ENCODE results near the gene NUDT3. TPM values are rescaled to one million over a fixed set of nuclear protein-coding genes. Genes with fewer than 3 reads are reported as not detected.
"Not testable (repeated sequence)": the region's sequence is repeated elsewhere in the genome, so short reads cannot be mapped to it uniquely, and the experiment has no call there.

The NUDT3 gene
- polyA plus RNA-seq, 3 donors: 9.3 to 33.3 (median 10.9) TPM

DNA sequence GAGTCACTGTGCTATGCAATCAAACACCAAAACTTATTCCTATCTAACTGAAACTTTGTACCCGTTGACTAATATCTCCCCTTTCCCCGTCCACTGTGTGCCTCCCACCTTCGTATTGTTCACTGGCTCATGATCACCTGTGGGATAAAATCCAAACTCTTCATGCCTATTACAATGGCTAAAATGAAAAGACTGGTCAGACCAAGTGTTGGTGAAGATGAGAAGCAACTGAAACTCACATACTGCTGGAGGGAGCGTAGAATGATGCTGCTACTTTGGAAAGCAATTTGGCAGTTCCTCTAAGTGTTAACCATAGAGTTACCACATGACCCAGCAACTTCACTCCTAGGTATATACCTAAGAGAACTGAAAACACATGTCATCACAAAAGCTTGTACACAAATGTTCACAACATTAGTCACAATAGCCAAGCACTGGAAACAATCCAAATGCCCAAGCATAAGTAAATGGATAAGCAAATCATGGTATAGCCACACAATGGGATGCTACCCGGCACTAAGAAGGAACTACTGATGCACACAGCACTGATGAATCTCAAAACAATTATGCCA, 20.3 kb upstream of the NUDT3 start:
- intact Hi-C loops (cut with micrococcal nuclease): loop anchor here in 1 of 2 donors (5.0 to 10.0 kb wide), 2 partner anchors 215 to 248 kb away; no protein-coding TSS in a partner anchor
- Mint-ChIP-seq H3K27ac (peak overlapping the region in 3 of 7 donors; percentile 0 to 27 (median 3)), H3K4me3 (no peak overlapping the region), H3K27me3 (ENCODE audit: low read depth in 3 of 3) (no peaks in the 10 kb centered on the region), H3K9me3 (peaks cover 0 to 2% (median 0%) of the 10 kb centered on the region in 7 donors), H3K4me1 (peaks cover 7% of the 10 kb centered on the region), H3K36me3 (peaks cover 36 to 37% of the 10 kb centered on the region in 2 donors)
- H3K9ac ChIP-seq (ENCODE audit: insufficient read depth, low read length, poor library complexity, severe bottlenecking): no peak overlapping the region
- H3K4me1 ChIP-seq (ENCODE audit: control insufficient read depth in 1 of 2, insufficient read depth in 2 of 2, low read length in 2 of 2): peaks cover 0 to 4% of the 10 kb centered on the region in 2 donors
- H4K20me1 ChIP-seq (ENCODE audit: insufficient read depth, low read length): peaks cover 21% of the 10 kb centered on the region
- H3K27ac ChIP-seq (ENCODE audit: low read depth in 1 of 2, low read length in 2 of 2): no peak overlapping the region
- DNase-seq: no peak
- no peak for TF ChIP-seq CTCF (IDR thresholded peaks at IDR 0.05)
- 95% methylated on average over 3 of the region's 5 CpGs for WGBS (ENCODE audit: insufficient coverage)
- no peaks in the 10 kb centered on the region for H3K79me2 ChIP-seq (ENCODE audit: insufficient read depth, low read length)
- H2AFZ ChIP-seq (ENCODE audit: insufficient read depth, low read depth, low read length, poor library complexity, severe bottlenecking): no peak overlapping the region
- H3K27me3 ChIP-seq (ENCODE audit: control insufficient read depth in 2 of 2, insufficient read depth in 2 of 2, low read length in 2 of 2): no peaks in the 10 kb centered on the region
- H3K9me3 ChIP-seq (replicated peaks in 1 of 2; ENCODE audit: control insufficient read depth in 1 of 2, insufficient read depth in 1 of 2, low read length in 2 of 2): no peaks in the 10 kb centered on the region
- no peak overlapping the region for H3K4me2 ChIP-seq (replicated peaks; ENCODE audit: extremely low read depth, low read length, poor library complexity, severe bottlenecking)
- no peak overlapping the region for H3K4me3 ChIP-seq (replicated peaks in 1 of 3; ENCODE audit: low read depth in 2 of 3, low read length in 3 of 3)
- H3K36me3 ChIP-seq (replicated peaks in 1 of 2; ENCODE audit: control insufficient read depth in 1 of 2, insufficient read depth in 2 of 2, low read length in 2 of 2): peaks cover 17 to 33% of the 10 kb centered on the region in 2 donors

DNA sequence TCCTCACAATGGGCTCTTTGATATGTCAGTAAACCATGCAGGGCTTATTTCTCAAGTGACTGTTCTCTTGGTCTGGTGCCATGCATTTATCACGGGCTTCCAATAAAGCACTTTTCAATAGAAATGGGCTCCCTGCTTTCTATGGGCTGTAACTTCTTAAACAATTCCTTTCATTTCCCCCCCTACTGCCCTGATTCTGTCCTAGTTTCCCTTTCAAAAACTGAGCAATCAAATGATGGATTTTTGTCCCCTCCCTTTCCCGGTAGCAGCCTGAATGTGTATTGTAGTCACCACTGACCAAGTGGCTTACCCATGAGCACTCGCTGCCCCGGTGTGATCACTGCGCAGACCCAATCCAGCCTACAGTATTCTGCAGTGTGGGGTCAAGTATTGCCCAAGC, 19.5 kb upstream of the NUDT3 start:
- Mint-ChIP-seq H3K4me1 (peaks cover 7% of the 10 kb centered on the region), H3K27me3 (ENCODE audit: low read depth in 3 of 3) (no peaks in the 10 kb centered on the region), H3K4me3 (no peak overlapping the region), H3K9me3 (peaks cover 0 to 2% (median 0%) of the 10 kb centered on the region in 7 donors), H3K27ac (no peak overlapping the region), H3K36me3 (peaks cover 29 to 30% of the 10 kb centered on the region in 2 donors)
- peaks cover 14% of the 10 kb centered on the region for H4K20me1 ChIP-seq (ENCODE audit: insufficient read depth, low read length)
- DNase-seq: no peak
- no peak overlapping the region for H3K4me2 ChIP-seq (replicated peaks; ENCODE audit: extremely low read depth, low read length, poor library complexity, severe bottlenecking)
- H3K27me3 ChIP-seq (ENCODE audit: control insufficient read depth in 2 of 2, insufficient read depth in 2 of 2, low read length in 2 of 2): no peaks in the 10 kb centered on the region
- no peaks in the 10 kb centered on the region for H3K79me2 ChIP-seq (ENCODE audit: insufficient read depth, low read length)
- H3K9ac ChIP-seq (ENCODE audit: insufficient read depth, low read length, poor library complexity, severe bottlenecking): no peak overlapping the region
- no peak overlapping the region for H2AFZ ChIP-seq (ENCODE audit: insufficient read depth, low read depth, low read length, poor library complexity, severe bottlenecking)
- 100% methylated on average over 3 of the region's 5 CpGs for WGBS (ENCODE audit: insufficient coverage)
- intact Hi-C loops (cut with micrococcal nuclease): loop anchor here in 1 of 2 donors (5.0 to 10.0 kb wide), 2 partner anchors 215 to 247 kb away; no protein-coding TSS in a partner anchor
- H3K4me1 ChIP-seq (ENCODE audit: control insufficient read depth in 1 of 2, insufficient read depth in 2 of 2, low read length in 2 of 2): peaks cover 0 to 4% of the 10 kb centered on the region in 2 donors
- H3K4me3 ChIP-seq (replicated peaks in 1 of 3; ENCODE audit: low read depth in 2 of 3, low read length in 3 of 3): no peak overlapping the region
- no peak overlapping the region for H3K27ac ChIP-seq (ENCODE audit: low read depth in 1 of 2, low read length in 2 of 2)
- no peaks in the 10 kb centered on the region for H3K9me3 ChIP-seq (replicated peaks in 1 of 2; ENCODE audit: control insufficient read depth in 1 of 2, insufficient read depth in 1 of 2, low read length in 2 of 2)
- TF ChIP-seq CTCF (IDR thresholded peaks at IDR 0.05): no peak
- H3K36me3 ChIP-seq (replicated peaks in 1 of 2; ENCODE audit: control insufficient read depth in 1 of 2, insufficient read depth in 2 of 2, low read length in 2 of 2): peaks cover 10 to 26% of the 10 kb centered on the region in 2 donors

DNA sequence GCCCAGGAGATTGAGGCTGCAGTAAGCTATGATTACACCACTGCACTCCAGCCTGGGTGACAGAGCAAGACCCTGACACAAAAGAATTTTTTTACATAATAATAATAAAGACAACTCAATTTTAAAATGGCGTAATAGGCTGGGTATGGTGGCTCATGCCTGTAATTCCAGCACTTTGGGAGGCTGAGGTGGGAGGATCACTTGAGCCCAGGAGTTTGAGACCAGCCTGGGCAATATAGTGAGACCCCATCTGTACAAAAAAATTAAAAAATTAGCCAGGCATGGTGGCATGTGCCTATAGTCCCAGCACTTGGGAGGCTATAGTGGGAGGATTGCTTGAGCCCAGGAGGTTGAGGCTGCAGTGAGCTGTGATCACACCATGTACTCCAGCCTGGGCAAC, 15.4 kb upstream of the NUDT3 start:
- H4K20me1 ChIP-seq (ENCODE audit: insufficient read depth, low read length); H3K4me3 ChIP-seq (replicated peaks in 1 of 3; ENCODE audit: low read depth in 2 of 3, low read length in 3 of 3); H3K9ac ChIP-seq (ENCODE audit: insufficient read depth, low read length, poor library complexity, severe bottlenecking); H3K79me2 ChIP-seq (ENCODE audit: insufficient read depth, low read length); H3K4me2 ChIP-seq (replicated peaks; ENCODE audit: extremely low read depth, low read length, poor library complexity, severe bottlenecking); H3K27ac Mint-ChIP-seq; intact Hi-C loops (cut with micrococcal nuclease); H3K27me3 Mint-ChIP-seq (ENCODE audit: low read depth in 3 of 3); H3K4me1 ChIP-seq (ENCODE audit: control insufficient read depth in 1 of 2, insufficient read depth in 2 of 2, low read length in 2 of 2); H2AFZ ChIP-seq (ENCODE audit: insufficient read depth, low read depth, low read length, poor library complexity, severe bottlenecking); H3K9me3 Mint-ChIP-seq; H3K4me1 Mint-ChIP-seq; H3K27ac ChIP-seq (ENCODE audit: low read depth in 1 of 2, low read length in 2 of 2); DNase-seq; H3K4me3 Mint-ChIP-seq; H3K27me3 ChIP-seq (ENCODE audit: control insufficient read depth in 2 of 2, insufficient read depth in 2 of 2, low read length in 2 of 2); H3K9me3 ChIP-seq (replicated peaks in 1 of 2; ENCODE audit: control insufficient read depth in 1 of 2, insufficient read depth in 1 of 2, low read length in 2 of 2): not testable (repeated sequence)
- WGBS (ENCODE audit: insufficient coverage): no CpG with 5 or more reads among the region's 1 CpG
- peaks cover 0 to 11% of the 10 kb centered on the region in 2 donors for H3K36me3 ChIP-seq (replicated peaks in 1 of 2; ENCODE audit: control insufficient read depth in 1 of 2, insufficient read depth in 2 of 2, low read length in 2 of 2)
- H3K36me3 Mint-ChIP-seq: peaks cover 14 to 16% of the 10 kb centered on the region in 2 donors
